H1 (cell line): ENCODE results near the gene NIPSNAP2. TPM values are rescaled to one million over a fixed set of nuclear protein-coding genes. Genes with fewer than 3 reads are reported as not detected.
A peak's percentile ranks its signal among the peaks of the same experiment; 100 is the strongest.

Experiments used
- CBX5 ChIP-seq: fragments of 300-800, 300-1000 bp; sonication (generic); IDR thresholded peaks from 2 replicates; pipeline ENCODE4 v1.7.1; 2016; ENCODE audit warnings: antibody characterized with exemption, low read length, low read depth
- CBX8 ChIP-seq: fragments of 300-800, 300-1000 bp; sonication (generic); IDR thresholded peaks from 2 replicates; pipeline ENCODE4 v1.7.1; 2016; ENCODE audit warnings: low read depth, low read length, borderline replicate concordance
- CHD7 ChIP-seq: fragments of 300-600 bp; sonication (generic); IDR thresholded peaks from 2 replicates; pipeline ENCODE4 v1.7.1; 2012; ENCODE audit warnings: low read length, moderate library complexity, mild to moderate bottlenecking, inconsistent platforms; ENCODE audit not compliant: insufficient replicate concordance
- GABPA ChIP-seq: IDR thresholded peaks from 2 replicates; pipeline ENCODE4 v1.6.1; 2011; ENCODE audit warnings: mild to moderate bottlenecking, low read length, moderate library complexity, borderline replicate concordance; ENCODE audit not compliant: insufficient read depth
- HDAC6 ChIP-seq: IDR thresholded peaks from one replicate; pipeline ENCODE4 v1.7.1; 2012; ENCODE audit warnings: low read depth, mild to moderate bottlenecking, inconsistent platforms, low read length, moderate library complexity
- MAFK ChIP-seq: IDR thresholded peaks from 2 replicates; pipeline ENCODE4 v1.6.1; 2012; ENCODE audit warnings: low read depth, mild to moderate bottlenecking, improper control_type of control experiment, low read length
- POLR2A ChIP-seq, 2 experiments: IDR thresholded peaks; 1 replicate in 1 of 2; 2 replicates in 1 of 2; pipeline ENCODE4 v1.6.1; 2011; ENCODE audit warnings: low read depth in 2 of 2, low read length in 2 of 2, mild to moderate bottlenecking in 2 of 2; ENCODE audit errors: control extremely low read depth in 1 of 2
- SP1 ChIP-seq: IDR thresholded peaks from 2 replicates; pipeline ENCODE4 v1.6.1; 2011; ENCODE audit warnings: low read depth, low read length
- SRF ChIP-seq: IDR thresholded peaks from 2 replicates; pipeline ENCODE4 v1.6.1; 2011; ENCODE audit warnings: mild to moderate bottlenecking, low read depth, low read length, moderate library complexity
- TAF1 ChIP-seq: IDR thresholded peaks from 2 replicates; pipeline ENCODE4 v1.6.1; 2011; ENCODE audit warnings: mild to moderate bottlenecking, low read depth, low read length
- TCF12 ChIP-seq: IDR thresholded peaks from 2 replicates; pipeline ENCODE4 v1.6.1; 2011; ENCODE audit warnings: low read depth, mild to moderate bottlenecking, low read length
- polyA plus RNA-seq, 7 experiments: library from polyadenylated mRNA; depleted of rRNA in 3 of 7; stranded (reverse) in 5 of 7; unstranded in 2 of 7; fragments of >200 nt in 5 of 7; fragments of 200-250 nt in 2 of 7; gene quantifications; 1 replicate in 5 of 7; 2 replicates in 1 of 7; 4 replicates in 1 of 7; pipeline versions ENCODE4 v1.2.1 to v1.2.3, GENCODE V29; 2011 to 2013; ENCODE audit warnings: missing spikeins in 2 of 7, mixed read lengths in 2 of 7
- total RNA-seq: library from RNA; stranded (reverse); fragmentation: NEBNext Ultra II Directional; extraction: Animal tissue kit (Norgen Biotek cat#: 25700); gene quantifications from 2 replicates; pipeline ENCODE4 v1.2.1, GENCODE V29; 2021

NIPSNAP2 gene
- total and polyA plus RNA-seq, 2 of the 8 experiments (the other 6 are each of a cell fraction or from before 2014, with no cell fraction given), result 31.1 to 45.2 TPM

- no peak for TF ChIP-seq CHD7
- peak; percentile 90 for TF ChIP-seq TAF1
- peak; percentile 18 for TF ChIP-seq HDAC6
- no peak for TF ChIP-seq SP1
- TF ChIP-seq GABPA, result no peak
- no peak for TF ChIP-seq CBX8
- TF ChIP-seq MAFK, result no peak
- TF ChIP-seq POLR2A (IDR thresholded peaks at IDR 0.05; ENCODE audit: control extremely low read depth in 1 of 2, low read depth in 2 of 2, low read length in 2 of 2), result peak; percentile 30 to 65
- TF ChIP-seq TCF12, result no peak
- TF ChIP-seq SRF, result peak; percentile 46; the same call in 1 of the 2 replicates
- TF ChIP-seq CBX5, result no peak
These were observed at the start of gene NIPSNAP2 (continued) for GRCh38 chr7:55964261-55965099.
